Nucleus accumbens (tissue), 56 donors: ENCODE data around the gene LYSMD2.
"Not testable (repeated sequence)": the region's sequence is repeated elsewhere in the genome, so short reads cannot be mapped to it uniquely, and the experiment has no call there.

ENCODE experiments used
- DNase-seq, 56 donors: peaks; one replicate each; lab custom pipeline; 2025; lab: John Stamatoyannopoulos, UW

Gene LYSMD2

GRCh38 chr15:51737522-51738305, at the start of gene LYSMD2:
TSS of gene LYSMD2 (minus strand) at chr15:51737655. CDS start at chr15:51737622, 33 bp downstream.
- DNase-seq = peak in 44 of 56 donors; percentile 36 to 78 (median 60)

GRCh38 chr15:51787130-51787529, 49.7 kb upstream of the LYSMD2 start:
- not testable (repeated sequence) for DNase-seq

- no peak for DNase-seq
These were observed 46.5 kb upstream of the LYSMD2 start for GRCh38 chr15:51783967-51784366.

GRCh38 chr15:51782357-51782896, 45.0 kb upstream of the LYSMD2 start:
- no peak for DNase-seq

- no peak for DNase-seq
These were observed 44.1 kb upstream of the LYSMD2 start for GRCh38 chr15:51781506-51781905.

GRCh38 chr15:51780636-51781035, 43.2 kb upstream of the LYSMD2 start:
- DNase-seq = peak in 2 of 56 donors; percentile 5 to 11

- peak in 43 of 56 donors; percentile 13 to 86 (median 51) for DNase-seq
These were observed 39.6 kb upstream of the LYSMD2 start for GRCh38 chr15:51776952-51777569.

GRCh38 chr15:51775967-51776816, 38.7 kb upstream of the LYSMD2 start:
- DNase-seq = peak in 32 of 56 donors; percentile 8 to 63 (median 30)

GRCh38 chr15:51774916-51775315, 37.5 kb upstream of the LYSMD2 start:
- DNase-seq = no peak

- DNase-seq = no peak
These were observed 34.3 kb upstream of the LYSMD2 start for GRCh38 chr15:51771773-51772172.

- DNase-seq = no peak
These were observed 33.4 kb upstream of the LYSMD2 start for GRCh38 chr15:51770902-51771301.

- no peak for DNase-seq
These were observed 30.6 kb upstream of the LYSMD2 start for GRCh38 chr15:51768018-51768417.

- DNase-seq = no peak
These were observed 28.9 kb upstream of the LYSMD2 start for GRCh38 chr15:51766341-51766740.

GRCh38 chr15:51765751-51766150, 28.3 kb upstream of the LYSMD2 start:
- peak in 33 of 56 donors; percentile 4 to 62 (median 33) for DNase-seq

- DNase-seq = no peak
These were observed 23.4 kb upstream of the LYSMD2 start for GRCh38 chr15:51760805-51761204.

GRCh38 chr15:51759557-51760070, 22.2 kb upstream of the LYSMD2 start:
- DNase-seq = peak in 2 of 56 donors; percentile 17 to 22

- peak in 37 of 56 donors; percentile 15 to 76 (median 41) for DNase-seq
These were observed 21.2 kb upstream of the LYSMD2 start for GRCh38 chr15:51758645-51759044.

GRCh38 chr15:51757450-51757849, 20.0 kb upstream of the LYSMD2 start:
- DNase-seq = no peak

- DNase-seq = no peak
These were observed 19.0 kb upstream of the LYSMD2 start for GRCh38 chr15:51756482-51756881.

- DNase-seq = no peak
These were observed 18.3 kb upstream of the LYSMD2 start for GRCh38 chr15:51755790-51756189.
